HG03108 (cell line): Measurements from ENCODE around the gene CFAP52.
"Not testable (repeated sequence)": the region's sequence is repeated elsewhere in the genome, so short reads cannot be mapped to it uniquely, and the experiment has no call there.

Experiments
- ATAC-seq: cut with Tn5 transposase; IDR thresholded peaks from one replicate; pipeline ENCODE4 v1.9.1; 2021; ENCODE audit warnings: moderate library complexity; ENCODE audit not compliant: unreplicated experiment

Gene CFAP52

GRCh38 chr17:9644910-9645751, 68.7 kb downstream of the CFAP52 start, which contains the start of gene USP43:
USP43 (plus strand) TSS chr17:9645517; CDS start chr17:9645633, 116 bp downstream.
- no peak for ATAC-seq

GRCh38 chr17:9645851-9646545, 69.6 kb downstream of the CFAP52 start:
- no peak for ATAC-seq

GRCh38 chr17:9646546-9646885, 70.1 kb downstream of the CFAP52 start:
- no peak for ATAC-seq

GRCh38 chr17:9647014-9647413, 70.6 kb downstream of the CFAP52 start:
- ATAC-seq = no peak

GRCh38 chr17:9648521-9649110, 72.2 kb downstream of the CFAP52 start:
- ATAC-seq = no peak

GRCh38 chr17:9658593-9659211, 82.3 kb downstream of the CFAP52 start:
- no peak for ATAC-seq

GRCh38 chr17:9661027-9661426, 84.6 kb downstream of the CFAP52 start:
- ATAC-seq = no peak

- ATAC-seq = not testable (repeated sequence)
These were observed 87.1 kb downstream of the CFAP52 start for GRCh38 chr17:9663511-9663910.

GRCh38 chr17:9666461-9667050, 90.1 kb downstream of the CFAP52 start:
- no peak for ATAC-seq

GRCh38 chr17:9668517-9668916, 92.1 kb downstream of the CFAP52 start:
- ATAC-seq = no peak

- no peak for ATAC-seq
These were observed 93.1 kb downstream of the CFAP52 start for GRCh38 chr17:9669551-9670008.

GRCh38 chr17:9670596-9670995, 94.2 kb downstream of the CFAP52 start:
- ATAC-seq = no peak

- no peak for ATAC-seq
These were observed 95.1 kb downstream of the CFAP52 start for GRCh38 chr17:9671559-9671958.

- ATAC-seq = no peak
These were observed 95.8 kb downstream of the CFAP52 start for GRCh38 chr17:9672266-9672665.

- ATAC-seq = no peak
These were observed 96.2 kb downstream of the CFAP52 start for GRCh38 chr17:9672691-9673090.

- ATAC-seq = no peak
These were observed 99.6 kb downstream of the CFAP52 start for GRCh38 chr17:9676084-9676483.

- no peak for ATAC-seq
These were observed 100.4 kb downstream of the CFAP52 start for GRCh38 chr17:9676820-9677310.

- no peak for ATAC-seq
These were observed 101.0 kb downstream of the CFAP52 start for GRCh38 chr17:9677411-9677810.

- ATAC-seq = no peak
These were observed 101.5 kb downstream of the CFAP52 start for GRCh38 chr17:9677896-9678295.

- no peak for ATAC-seq
These were observed 108.6 kb downstream of the CFAP52 start for GRCh38 chr17:9684955-9685621.
